ENCODE data around the gene UBL4A.
"Not testable (repeated sequence)": the region's sequence is repeated elsewhere in the genome, so short reads cannot be mapped to it uniquely, and the experiment has no call there.

The UBL4A gene

GRCh38 chrX:154507673-154508383 is 21.4 kb upstream of the UBL4A start:
- no peak for DNase-seq

- DNase-seq, result no peak
Measured at GRCh38 chrX:154506483-154507332, 20.3 kb upstream of the UBL4A start.

GRCh38 chrX:154505734-154506133 is 19.3 kb upstream of the UBL4A start:
- no peak for DNase-seq

GRCh38 chrX:154502989-154503388 is 16.6 kb upstream of the UBL4A start:
- DNase-seq, result no peak

- no peak for DNase-seq
Measured at GRCh38 chrX:154502098-154502497, 15.7 kb upstream of the UBL4A start.

- not testable (repeated sequence) for DNase-seq
Measured at GRCh38 chrX:154501423-154501822, 15.0 kb upstream of the UBL4A start.

GRCh38 chrX:154496591-154497137 is 10.2 kb upstream of the UBL4A start:
- DNase-seq, result not testable (repeated sequence)

GRCh38 chrX:154495472-154495922 is 9.1 kb upstream of the UBL4A start:
- no peak for DNase-seq

- DNase-seq, result no peak
Measured at GRCh38 chrX:154494715-154495114, 8.3 kb upstream of the UBL4A start.

- peak; percentile 81 for DNase-seq
Measured at GRCh38 chrX:154490414-154491083, 4.1 kb upstream of the UBL4A start, which contains the start of gene SLC10A3. Gene SLC10A3 (minus strand): TSS chrX:154490629. CDS start chrX:154488940, 1,689 bp downstream.

- peak; percentile 21 for DNase-seq
Measured at GRCh38 chrX:154490021-154490413, 3.6 kb upstream of the UBL4A start.

- DNase-seq, result no peak
Measured at GRCh38 chrX:154489182-154489581, 2.8 kb upstream of the UBL4A start.

GRCh38 chrX:154488336-154489075 is 2.1 kb upstream of the UBL4A start:
- DNase-seq, result no peak

- DNase-seq, result no peak
Measured at GRCh38 chrX:154487518-154488290, 1.3 kb upstream of the UBL4A start.

GRCh38 chrX:154486052-154486395 is 391 bp downstream of the UBL4A start:
- DNase-seq, result peak; percentile 27

- no peak for DNase-seq
Measured at GRCh38 chrX:154485150-154486051, 1.0 kb downstream of the UBL4A start.

GRCh38 chrX:154484255-154485149 is 1.9 kb downstream of the UBL4A start:
- no peak for DNase-seq

GRCh38 chrX:154483325-154483724 is 3.1 kb downstream of the UBL4A start:
- DNase-seq, result no peak

- DNase-seq, result no peak
Measured at GRCh38 chrX:154482786-154483185, 3.6 kb downstream of the UBL4A start.

Data from activated gamma-delta T cell treated with Interleukin-2 at 50 U/mL for 16 hours (primary cell).